PFSK-1 (cell line): ENCODE results near the gene SMCO4. TPM values are rescaled to one million over a fixed set of nuclear protein-coding genes. Genes with fewer than 3 reads are reported as not detected.
A peak's percentile ranks its signal among the peaks of the same experiment; 100 is the strongest.

Experiments used
- FOXP2 ChIP-seq: optimal IDR thresholded peaks from 2 replicates; pipeline ENCODE3; 2011; ENCODE audit warnings: borderline replicate concordance, control low read depth, inconsistent platforms; ENCODE audit not compliant: insufficient read depth; ENCODE audit errors: extremely low read length, extremely low read depth
- POLR2AphosphoS5 ChIP-seq: IDR thresholded peaks from 2 replicates; pipeline ENCODE4 v1.6.1; 2012; ENCODE audit warnings: low read depth, mild to moderate bottlenecking, control low read depth, low read length, moderate library complexity
- SIN3A ChIP-seq: IDR thresholded peaks from 2 replicates; pipeline ENCODE4 v1.6.1; 2012; ENCODE audit warnings: mild to moderate bottlenecking, low read length, moderate library complexity, borderline replicate concordance; ENCODE audit not compliant: insufficient read depth
- TAF1 ChIP-seq: IDR thresholded peaks from 2 replicates; pipeline ENCODE4 v1.6.1; 2012; ENCODE audit warnings: low read length, control low read depth, borderline replicate concordance; ENCODE audit not compliant: insufficient read depth
- polyA plus RNA-seq: library from polyadenylated mRNA; unstranded; fragments of >200 nt; gene quantifications from one replicate; pipeline ENCODE4 v1.2.1, GENCODE V29; 2012; ENCODE audit warnings: low read depth, missing spikeins; ENCODE audit not compliant: insufficient read length
- TF ChIP-seq, protein P1 (sequence below), 2 experiments: IDR thresholded peaks; 2 replicates each; pipeline versions ENCODE4 v1.6.1 to v1.8.0; 2011 to 2012; ENCODE audit warnings: low read depth in 2 of 2, low read length in 2 of 2, control low read depth in 1 of 2, inconsistent platforms in 1 of 2, mild to moderate bottlenecking in 1 of 2, moderate library complexity in 1 of 2; ENCODE audit not compliant: insufficient read depth in 1 of 2

The SMCO4 gene, protein sequence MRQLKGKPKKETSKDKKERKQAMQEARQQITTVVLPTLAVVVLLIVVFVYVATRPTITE
- polyA plus RNA-seq = 13.1 TPM

DNA sequence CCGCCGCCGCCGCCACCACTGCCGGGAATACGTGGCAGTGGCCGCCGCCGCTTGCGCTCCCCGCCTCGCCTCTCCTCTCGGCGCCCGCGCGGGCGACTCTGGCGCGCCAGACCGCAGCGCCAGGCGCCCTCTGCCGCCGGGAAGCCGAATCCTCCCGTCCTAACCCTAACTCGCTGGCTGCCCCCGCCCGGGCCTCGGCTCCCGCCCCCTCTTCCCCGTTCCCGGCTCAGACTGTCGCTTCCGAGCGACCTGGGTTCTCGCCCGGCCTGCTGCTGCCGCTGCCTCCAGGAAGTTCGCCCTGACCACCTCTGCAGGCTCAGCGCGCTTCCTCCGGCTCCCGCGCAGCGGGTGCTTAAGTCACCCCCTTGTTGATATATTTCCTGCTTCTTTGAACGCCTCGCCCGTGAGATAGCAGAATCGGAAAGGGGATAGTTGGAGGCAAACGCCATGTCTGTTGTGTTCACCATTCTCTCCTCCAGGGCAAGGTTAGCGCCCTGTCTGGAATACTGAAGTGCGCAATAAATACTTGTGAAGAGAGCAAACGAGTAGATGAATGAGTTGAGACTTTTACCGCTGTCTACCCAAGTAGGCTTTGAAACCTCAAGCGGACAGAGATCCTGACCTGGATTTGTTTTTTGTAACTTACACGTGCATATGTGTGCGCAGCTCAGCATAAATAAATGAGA lies at the start of gene SMCO4:
SMCO4 (minus strand) TSS at position 100 of the 686 bp plus-strand sequence. CDS start 64,202 bp downstream, outside the sequence.
- TF ChIP-seq FOXP2 (peak; percentile 73), SIN3A (no peak), POLR2AphosphoS5 (no peak), TAF1 (no peak)
- TF ChIP-seq, protein P1, sequence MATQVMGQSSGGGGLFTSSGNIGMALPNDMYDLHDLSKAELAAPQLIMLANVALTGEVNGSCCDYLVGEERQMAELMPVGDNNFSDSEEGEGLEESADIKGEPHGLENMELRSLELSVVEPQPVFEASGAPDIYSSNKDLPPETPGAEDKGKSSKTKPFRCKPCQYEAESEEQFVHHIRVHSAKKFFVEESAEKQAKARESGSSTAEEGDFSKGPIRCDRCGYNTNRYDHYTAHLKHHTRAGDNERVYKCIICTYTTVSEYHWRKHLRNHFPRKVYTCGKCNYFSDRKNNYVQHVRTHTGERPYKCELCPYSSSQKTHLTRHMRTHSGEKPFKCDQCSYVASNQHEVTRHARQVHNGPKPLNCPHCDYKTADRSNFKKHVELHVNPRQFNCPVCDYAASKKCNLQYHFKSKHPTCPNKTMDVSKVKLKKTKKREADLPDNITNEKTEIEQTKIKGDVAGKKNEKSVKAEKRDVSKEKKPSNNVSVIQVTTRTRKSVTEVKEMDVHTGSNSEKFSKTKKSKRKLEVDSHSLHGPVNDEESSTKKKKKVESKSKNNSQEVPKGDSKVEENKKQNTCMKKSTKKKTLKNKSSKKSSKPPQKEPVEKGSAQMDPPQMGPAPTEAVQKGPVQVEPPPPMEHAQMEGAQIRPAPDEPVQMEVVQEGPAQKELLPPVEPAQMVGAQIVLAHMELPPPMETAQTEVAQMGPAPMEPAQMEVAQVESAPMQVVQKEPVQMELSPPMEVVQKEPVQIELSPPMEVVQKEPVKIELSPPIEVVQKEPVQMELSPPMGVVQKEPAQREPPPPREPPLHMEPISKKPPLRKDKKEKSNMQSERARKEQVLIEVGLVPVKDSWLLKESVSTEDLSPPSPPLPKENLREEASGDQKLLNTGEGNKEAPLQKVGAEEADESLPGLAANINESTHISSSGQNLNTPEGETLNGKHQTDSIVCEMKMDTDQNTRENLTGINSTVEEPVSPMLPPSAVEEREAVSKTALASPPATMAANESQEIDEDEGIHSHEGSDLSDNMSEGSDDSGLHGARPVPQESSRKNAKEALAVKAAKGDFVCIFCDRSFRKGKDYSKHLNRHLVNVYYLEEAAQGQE (IDR thresholded peaks at IDR 0.05; ENCODE audit: insufficient read depth in 1 of 2, low read depth in 2 of 2, low read length in 2 of 2) = peak in 1 of 2 experiments; percentile 42; a peak in 1 of 4 replicates

DNA sequence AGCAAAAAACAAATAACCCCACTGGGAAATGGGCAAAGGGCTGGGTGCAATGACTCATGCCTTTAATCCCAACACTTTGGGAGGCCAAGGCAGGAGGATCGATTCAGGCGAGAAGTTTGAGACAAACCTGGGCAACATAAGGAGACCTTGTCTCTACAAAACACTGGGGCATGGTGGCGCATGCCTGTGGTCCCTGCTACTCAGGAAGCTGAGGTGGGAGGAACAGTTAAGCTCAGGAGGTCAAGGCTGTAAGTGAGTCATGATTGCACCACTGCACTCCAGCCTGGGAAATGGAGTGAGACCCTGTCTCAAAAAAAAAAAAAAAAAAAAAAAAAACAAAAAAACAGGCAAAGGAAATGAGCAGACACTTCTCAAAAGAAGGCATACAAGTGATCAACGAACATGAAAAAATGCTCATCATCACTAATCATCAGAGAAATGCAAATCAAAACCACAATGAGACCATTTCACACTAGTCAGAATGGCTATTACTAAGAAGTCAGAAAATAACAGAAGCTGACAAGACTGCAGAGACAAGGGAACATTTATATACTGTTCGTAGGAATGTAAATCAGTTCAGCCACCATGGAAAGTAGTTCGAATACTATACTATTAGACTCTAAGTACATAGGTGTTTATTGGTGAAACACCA lies 48.2 kb upstream of the SMCO4 start:
- TF ChIP-seq TAF1 (no peak), FOXP2 (no peak), POLR2AphosphoS5 (no peak), SIN3A (no peak)
- TF ChIP-seq, protein P1 (IDR thresholded peaks at IDR 0.05; ENCODE audit: insufficient read depth in 1 of 2, low read depth in 2 of 2, low read length in 2 of 2) = no peak

DNA sequence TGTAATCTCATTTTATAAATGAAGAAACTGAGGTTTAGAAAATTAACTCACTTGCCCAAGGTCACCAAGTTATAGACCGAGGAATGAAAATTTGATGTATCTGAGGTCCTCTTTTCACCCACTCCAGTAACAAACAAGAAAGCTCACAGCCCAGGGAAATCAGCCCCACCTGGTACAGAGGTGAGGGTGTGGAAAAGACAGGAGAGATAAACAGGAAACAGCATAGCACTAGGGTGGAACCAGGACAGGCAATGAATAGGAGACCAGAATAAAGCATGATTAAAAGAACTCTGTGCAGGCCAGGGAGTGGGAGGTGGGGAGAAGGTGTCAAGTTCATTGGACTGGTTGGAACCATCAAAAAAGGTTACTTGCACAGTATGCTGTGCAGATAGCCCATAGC lies 46.2 kb upstream of the SMCO4 start:
- TF ChIP-seq POLR2AphosphoS5 = no peak
- no peak for TF ChIP-seq TAF1
- no peak for TF ChIP-seq FOXP2
- no peak for TF ChIP-seq SIN3A

DNA sequence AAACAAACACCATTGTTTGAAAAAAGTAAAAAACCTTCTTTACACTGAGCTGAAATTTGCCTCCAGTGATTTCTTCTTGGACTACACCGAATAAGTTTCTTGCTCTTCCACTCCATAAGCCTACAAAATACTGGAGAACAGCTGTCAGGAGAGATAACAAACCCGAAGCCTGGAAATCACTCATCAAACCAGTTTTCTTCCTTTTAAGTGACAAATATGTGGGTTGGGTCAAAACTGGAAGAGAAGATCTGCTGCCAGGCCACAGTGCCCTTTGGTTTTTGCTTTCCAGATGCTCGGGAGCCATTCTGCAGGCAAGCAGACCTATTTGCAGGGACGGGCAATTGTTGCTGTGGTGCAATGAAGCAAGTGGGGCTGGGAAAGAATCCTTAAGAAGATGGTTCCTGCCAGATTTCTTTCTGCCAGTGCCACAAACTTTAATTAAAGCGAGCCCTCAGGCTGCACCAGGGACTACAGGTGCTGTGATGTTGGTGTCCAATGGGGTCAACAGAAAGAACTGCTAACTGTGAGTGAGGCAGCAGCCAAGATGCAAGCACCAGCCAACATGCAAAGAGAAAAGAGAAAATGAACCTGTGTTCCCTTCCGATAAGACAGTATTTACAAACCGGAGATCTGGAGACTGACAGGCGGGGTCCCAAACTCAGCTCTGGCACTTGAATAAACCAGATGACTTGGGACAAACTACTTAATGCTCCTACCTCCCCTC lies 44.8 kb upstream of the SMCO4 start:
- TF ChIP-seq SIN3A (no peak), TAF1 (no peak), FOXP2 (no peak), POLR2AphosphoS5 (no peak)
- TF ChIP-seq, protein P1 (IDR thresholded peaks at IDR 0.05; ENCODE audit: insufficient read depth in 1 of 2, low read depth in 2 of 2, low read length in 2 of 2) = no peak

DNA sequence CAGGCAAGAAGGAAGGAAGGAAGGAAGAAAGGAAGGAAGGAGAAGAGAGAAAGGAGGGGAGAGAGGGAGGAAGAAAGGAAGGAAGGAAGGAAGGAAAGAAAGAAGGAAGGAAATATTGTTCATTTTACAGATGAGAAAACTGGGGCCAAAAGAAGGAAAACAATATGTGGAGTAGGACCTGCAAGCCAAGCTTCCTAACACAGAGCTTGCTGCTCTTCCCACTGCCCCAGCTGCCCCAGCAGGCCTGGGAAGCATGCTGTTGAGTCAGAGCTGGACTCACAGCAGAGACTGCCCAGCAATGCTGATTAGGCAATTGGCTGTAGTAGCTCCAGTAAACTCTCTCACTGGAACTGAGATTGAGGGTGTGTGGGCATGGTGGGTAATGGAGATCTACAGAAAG lies 42.6 kb upstream of the SMCO4 start:
- TF ChIP-seq, protein P1 (IDR thresholded peaks at IDR 0.05; ENCODE audit: insufficient read depth in 1 of 2, low read depth in 2 of 2, low read length in 2 of 2) = no peak
- no peak for TF ChIP-seq FOXP2
- no peak for TF ChIP-seq POLR2AphosphoS5
- no peak for TF ChIP-seq TAF1
- TF ChIP-seq SIN3A = no peak
